Measurements from ENCODE around the gene LDLRAD4.

The LDLRAD4 gene

DNA sequence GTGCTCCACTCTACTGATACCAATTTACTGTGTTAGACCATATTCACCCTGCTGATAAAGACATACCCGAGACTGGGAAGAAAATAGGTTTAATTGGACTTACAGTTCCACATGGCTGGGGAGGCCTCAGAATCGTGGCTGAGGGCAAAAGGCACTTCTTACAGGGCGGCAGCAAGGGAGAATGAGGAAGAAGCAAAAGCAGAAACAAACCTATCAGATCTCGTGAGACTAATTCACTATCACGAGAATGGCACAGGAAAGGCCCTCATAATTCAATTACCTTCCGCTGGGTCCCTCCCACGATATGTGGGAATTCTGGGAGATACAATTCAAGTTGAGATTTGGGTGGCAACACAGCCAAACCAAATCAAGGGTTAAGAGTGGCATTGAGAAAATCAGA, 65.2 kb downstream of the LDLRAD4 start:
- no peak for DNase-seq

DNA sequence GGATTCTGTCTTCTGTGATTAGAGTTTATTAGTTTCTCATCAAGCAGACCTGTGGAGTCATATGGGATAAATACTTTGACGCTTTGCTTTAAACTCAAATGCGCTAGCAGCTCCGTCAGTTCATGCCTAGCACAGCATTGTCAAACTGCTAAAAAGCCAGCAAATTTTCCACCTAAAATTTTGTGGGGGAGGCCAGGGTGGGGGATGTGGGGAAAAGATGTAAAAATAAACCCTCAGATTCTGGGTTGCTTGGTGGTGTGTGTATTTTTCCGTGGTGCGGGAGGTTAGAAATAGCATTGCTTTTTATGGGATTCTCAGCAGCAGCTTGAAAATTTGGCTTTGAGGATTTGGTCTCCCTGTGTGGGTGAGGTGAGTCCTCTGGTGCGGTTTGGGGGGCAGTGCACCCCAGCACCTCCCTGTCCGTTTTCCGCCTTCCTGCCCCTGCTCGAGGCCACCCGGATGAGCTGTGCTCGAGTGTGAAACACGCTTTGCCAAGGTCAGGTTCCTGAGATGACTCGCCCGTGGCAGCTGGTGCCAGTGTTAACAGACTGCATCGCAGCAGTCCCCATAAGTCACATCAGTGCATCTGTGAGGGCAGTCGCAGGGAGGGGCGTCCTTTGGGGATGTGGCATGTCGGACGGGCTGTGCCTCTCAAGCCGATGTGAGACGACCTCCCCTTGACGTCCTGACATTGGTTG, 65.9 kb downstream of the LDLRAD4 start:
- DNase-seq: no peak

DNA sequence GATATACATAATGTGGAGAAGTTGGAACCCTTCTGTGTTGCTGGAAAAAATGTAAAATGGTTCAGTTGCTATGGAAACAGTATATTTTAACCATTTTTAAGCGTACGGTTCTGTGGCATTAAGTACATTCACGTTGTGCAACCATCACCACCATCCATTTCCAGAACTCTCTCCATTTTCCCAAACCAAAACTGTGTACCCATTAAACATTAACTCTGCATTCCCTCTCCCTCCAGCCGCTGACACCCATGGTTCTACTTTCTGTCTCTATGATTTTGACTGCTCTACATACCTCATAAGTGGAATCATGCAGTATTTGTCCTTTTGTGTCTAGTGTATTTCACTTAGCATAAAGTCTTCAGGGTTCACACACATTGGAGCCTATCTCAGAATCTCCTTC, 67.3 kb downstream of the LDLRAD4 start:
- no peak for DNase-seq

DNA sequence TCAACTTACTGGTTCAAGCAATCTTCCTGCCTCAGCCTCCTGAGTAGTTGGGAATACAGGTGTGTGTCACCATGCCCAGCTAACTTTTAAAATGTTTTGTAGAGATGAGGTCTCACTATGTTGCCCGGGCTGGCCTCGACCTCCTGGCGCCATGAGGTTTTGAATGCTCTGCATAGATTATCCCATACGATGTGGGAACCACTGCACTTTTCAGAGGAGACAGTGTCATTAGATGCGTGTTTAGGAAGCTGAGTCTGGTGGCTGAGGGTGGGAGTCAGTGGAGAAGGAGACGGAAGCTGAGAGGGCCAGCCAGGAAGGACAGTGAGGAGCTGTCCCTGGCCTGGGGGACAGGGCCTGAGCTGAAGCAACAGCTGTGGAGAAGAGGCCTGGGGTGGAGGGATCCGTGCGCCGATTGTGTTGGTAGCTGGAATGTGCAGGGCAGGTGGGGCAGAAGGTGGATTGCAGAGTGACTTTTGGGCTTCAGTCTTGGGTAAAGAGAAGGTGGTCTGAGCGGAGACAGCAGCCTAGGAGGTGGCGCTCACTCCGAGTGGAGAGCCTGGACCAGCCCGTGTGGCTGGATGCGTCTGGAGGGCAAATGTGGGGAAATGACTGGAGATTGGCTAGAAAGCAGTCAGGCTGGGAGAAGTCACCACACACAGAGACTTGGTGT, 68.0 kb downstream of the LDLRAD4 start:
- DNase-seq: no peak

DNA sequence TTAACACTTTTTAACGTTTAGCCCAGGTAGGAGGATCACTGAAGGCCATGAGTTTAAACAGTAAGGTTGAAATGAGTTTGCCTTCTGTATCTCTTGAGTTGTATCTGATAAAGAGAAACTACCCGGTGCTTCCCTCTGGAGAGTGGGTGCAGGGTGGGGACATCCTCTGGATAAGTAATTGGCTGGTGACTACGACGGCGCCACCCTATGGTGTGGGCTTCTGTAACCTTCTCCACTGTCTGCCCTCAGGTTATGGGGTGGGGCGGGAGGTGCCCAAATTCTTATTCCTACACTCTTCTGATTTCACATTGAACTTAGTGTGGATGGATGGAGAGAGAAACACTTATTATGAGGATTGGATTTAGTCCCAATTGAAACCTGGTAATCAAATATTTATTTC, 68.8 kb downstream of the LDLRAD4 start:
- no peak for DNase-seq

DNA sequence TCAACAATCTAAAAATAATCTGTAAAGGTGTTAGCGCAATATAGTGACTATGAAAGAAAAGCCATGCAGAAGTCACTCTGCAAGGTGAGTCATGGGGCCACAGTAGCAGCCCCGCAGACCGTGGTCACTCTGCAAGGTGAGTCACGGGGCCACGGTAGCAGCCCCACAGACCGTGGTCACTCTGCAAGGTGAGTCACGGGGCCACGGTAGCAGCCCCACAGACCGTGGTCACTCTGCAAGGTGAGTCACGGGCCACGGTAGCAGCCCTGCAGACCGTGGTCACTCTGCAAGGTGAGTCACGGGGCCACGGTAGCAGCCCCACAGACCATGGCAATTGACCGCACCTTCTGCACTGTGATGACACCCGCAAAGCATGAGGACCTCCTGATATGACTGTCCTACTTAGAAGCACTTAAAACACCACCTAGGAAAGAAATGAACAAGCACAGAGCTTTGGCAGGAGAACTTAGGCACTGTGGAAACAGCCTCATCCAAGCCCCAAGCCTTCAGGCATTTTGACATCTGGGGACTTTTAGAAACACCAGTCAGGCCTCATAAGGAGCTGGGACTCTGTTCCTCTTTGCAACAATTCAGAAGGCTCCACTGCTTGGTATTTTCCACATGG, 70.1 kb downstream of the LDLRAD4 start:
- DNase-seq: no peak

DNA sequence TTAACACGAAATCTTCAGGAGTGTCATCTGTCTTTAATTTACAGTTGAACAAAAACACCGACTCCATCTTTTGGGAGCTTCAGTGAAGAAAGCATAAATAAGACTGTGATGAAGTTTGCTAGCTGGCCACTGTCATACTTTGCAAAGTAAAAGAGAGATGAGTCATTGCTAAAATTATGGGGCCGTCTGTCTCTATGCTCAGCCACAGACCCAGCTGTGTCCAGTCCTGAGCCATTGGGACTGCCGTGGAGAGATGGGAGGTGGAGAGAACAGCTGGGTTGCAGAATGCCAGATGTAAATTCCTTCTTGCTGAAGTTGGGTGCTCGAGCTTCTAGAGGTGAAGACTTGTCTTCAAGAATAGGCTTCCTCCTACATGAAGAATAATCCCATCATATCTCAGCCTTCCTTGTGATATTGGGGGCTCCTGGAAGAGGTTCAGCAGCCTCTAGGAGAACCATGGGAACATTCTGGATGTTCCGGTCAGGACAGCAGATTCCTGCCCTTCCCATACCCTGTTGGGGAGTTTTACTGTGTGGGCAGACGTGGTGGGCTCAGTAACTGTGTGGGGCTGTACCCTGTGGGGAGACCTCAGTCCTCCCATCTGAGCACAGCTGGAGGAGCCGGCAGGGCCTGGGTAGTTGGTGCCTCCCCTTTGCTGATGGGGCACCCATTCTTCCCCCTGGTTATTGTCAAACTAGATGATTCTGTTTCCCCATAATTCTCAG, 71.1 kb downstream of the LDLRAD4 start:
- DNase-seq: no peak

DNA sequence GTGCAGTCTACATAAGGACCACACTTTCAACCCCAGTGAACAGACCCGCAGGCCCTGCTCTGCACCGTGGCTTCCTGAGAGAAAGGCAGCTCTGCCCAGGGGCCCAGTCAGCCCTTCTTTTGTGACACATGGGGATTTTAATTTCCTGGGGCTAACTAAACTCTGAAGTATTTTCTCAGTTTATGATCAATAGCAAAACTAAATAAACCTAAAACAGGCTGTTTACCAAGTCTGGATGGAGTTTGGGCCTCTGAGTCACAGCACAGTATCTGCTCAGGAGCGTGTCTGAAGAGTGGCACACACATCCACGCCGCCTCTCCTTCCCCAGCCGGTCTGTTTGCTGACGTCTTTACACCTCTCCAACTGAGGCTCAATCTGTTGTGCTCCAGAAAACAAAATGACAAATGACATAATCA, 72.3 kb downstream of the LDLRAD4 start:
- peak in 1 of 51 donors; percentile 7 for DNase-seq

DNA sequence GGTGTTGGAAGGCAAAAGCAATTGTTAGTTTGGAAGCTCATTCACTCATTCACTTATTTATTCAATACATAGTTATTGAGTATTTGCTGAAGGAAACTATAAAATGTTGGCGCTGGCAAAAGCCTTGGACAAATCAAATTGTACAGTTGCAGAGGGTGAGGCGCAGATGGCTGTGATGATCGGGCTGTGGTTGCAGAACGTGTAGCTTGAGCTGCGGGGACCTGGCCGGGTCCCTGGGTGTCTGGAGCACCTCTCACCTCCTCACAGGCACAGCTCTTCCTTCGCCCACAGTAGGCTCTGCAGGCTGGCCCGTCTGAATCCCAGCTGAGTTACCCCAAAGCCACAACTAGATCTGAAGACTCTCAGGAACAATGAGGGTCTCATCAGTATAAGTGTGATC, 72.7 kb downstream of the LDLRAD4 start:
- no peak for DNase-seq

DNA sequence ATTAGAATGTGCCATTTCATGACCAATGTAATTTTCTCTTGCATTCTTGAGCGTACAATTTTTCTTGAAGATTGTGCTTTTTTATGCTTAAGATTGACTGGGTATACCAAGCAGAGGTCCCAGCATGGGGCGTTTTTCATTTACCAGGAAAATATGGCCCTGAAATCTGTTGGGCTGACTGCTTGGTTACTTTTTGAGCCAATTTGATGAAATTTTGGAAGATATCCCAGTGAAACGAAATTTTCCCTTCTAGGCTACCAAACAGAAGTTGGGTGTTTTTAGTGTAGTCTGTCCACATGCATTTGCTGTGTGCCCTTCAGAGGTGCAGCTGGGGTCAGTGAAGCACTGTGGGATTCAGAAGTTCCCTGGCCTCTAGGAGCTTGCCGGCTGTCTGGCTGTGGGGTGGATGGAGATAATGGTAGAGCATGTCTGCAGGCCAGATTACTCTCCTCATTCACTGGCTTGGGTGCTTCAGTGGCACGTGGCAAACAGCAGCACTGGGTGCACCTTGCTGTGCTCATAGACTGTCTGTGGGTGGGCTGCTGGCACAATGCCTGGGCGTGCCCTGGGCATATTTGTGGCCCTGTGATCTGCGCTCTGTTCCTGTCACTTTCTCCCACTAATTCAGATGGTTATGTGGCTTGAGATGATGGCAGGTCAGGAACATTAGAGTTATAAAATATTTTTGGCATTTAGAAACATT, 73.3 kb downstream of the LDLRAD4 start:
- no peak for DNase-seq

DNA sequence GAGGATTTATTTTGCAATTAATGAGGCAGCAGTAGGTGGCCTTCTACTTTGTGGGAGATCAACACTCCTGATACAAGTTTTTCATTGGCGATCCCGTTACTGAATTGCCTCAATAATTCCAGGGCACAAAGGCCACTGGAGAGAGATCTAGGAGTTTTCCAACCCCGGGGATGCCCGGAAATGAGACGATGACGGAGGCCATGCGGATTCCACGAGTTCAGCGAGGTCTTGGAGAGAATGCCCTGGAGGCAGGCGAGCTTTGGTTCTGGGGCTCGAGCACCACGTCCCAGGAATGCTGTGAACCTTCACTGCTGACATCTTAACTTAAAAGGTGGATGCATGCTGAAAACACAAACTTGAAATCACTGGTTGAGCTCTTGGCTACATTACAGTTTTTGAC, 74.2 kb downstream of the LDLRAD4 start:
- no peak for DNase-seq

DNA sequence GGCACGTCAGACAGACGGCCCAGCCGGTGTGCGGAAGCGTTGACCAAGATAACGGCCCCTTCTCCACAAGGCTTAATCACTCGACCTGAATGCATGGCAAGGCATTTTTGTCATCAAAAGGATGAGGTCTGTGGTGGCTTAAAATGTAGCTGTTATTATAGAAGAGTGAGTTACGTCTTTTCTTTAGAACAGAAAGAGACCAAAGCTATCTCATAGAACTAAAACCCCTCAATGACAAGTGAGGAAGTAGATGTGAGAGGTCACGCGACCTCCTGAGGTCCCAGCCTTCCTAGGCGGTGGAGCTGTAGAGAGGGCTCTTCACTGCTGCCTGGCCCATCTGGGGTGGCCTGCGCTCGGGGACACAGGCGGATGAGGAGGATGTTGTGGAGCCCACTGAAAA, 75.7 kb downstream of the LDLRAD4 start:
- no peak for DNase-seq

DNA sequence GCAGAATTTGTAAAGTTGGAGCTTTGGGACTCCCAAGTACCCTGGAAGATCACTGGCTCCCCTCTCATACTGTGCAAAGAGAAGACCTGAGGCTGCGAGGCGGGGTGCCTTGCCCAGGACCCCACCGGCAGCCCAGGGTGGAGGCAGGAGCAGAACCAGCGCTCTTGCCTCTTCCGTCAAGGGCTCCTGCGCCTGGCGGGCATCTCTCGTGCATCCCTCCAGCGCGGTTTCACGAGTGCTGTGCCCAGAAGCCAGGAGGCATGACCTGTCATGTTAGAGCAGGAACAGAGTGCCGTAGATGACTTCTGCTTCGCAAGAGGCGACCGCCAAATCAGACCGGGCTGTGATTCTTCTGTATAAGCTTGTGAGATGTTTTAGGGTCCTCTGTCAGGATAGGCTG, 77.3 kb downstream of the LDLRAD4 start:
- DNase-seq: no peak

DNA sequence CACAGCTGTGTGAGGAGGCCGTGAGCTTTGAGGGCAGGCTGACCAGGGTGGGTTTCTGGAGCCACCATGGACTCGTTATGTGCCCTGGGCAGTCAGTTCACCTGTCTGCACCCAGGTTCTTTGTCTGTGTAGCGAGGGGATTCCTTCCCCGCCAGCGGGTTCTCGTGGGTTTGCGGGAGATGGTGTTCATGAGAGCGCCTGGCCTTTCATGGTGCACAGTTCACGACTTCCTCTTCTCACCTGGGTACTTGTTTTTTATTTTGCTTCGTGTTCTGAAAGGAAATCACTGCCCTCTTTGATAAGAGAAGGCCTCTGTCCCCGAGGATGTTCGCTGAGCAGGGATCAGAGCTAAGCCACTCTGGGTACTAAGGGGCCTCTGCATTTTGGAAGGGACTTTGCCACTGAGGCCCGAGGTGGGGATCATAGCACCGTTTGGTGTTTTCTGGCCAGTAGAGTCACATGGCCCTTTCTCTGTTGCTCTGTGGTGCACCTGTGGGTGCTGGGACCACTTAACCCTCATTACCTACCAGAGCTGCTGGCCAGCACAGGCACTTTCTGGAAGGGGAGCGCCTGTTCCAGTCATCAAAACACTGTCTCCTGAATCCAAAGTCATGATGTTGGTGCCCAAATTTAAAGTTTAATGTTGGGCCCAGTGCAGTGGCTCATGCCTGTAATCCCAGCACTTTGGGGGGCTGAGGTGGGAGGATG, 78.5 kb downstream of the LDLRAD4 start:
- no peak for DNase-seq

DNA sequence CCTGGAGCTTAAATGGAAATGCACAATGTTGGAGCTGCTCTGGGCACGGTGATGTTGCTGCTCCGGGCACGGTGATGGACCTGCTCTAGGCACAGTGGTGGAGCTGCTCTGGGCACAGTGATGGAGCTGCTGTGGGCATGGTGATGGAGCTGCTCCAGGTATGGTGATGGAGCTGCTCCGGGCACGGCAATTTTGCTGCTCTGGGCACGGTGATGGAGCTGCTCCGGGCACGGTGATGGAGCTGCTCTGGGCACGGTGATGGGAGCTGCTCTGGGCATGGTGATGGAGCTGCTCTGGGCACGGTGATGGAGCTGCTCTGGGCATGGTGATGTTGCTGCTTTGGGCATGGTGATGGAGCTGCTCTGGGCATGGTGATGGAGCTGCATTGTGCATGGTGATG, 79.7 kb downstream of the LDLRAD4 start:
- no peak for DNase-seq

DNA sequence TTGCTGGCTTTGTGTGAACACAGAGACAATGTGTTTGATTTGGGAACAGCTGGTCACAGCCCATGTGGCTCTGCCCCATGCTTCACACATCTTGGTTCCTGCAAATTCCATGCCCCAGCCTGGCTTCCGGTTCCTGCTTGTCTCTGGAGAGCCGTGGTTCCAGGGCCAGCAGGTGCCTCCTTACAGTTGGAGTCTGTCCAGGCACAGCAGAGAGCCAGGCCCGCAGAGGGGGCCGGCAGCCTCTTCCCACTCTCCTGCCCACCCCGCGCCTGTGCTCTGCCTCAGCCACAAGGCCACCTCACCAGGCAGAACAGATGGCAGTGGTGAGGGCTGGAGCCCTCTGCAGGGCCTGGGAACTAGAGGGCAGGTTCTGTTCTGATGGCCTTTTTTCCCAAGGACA, 81.5 kb downstream of the LDLRAD4 start:
- DNase-seq: no peak

DNA sequence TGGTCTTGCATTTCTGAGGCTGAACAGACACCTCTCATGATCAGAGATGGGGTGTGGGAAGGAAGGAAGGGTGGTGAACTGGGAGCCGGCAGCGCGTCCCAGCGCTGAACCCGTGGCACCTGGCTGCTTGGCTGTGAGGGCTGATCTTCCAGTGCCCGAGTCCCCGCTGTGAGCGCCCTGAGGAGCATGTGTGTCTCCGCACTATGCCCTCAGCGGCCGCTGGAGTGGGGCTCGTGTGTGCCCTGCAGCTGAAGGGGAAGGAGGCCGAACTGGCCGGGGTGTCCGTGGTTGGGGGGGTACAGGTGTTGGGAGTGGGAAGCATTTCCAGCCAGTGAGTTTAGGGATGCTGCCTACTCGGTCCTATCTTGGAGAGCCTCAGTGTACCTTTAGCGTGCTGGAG, 82.2 kb downstream of the LDLRAD4 start:
- DNase-seq: no peak

DNA sequence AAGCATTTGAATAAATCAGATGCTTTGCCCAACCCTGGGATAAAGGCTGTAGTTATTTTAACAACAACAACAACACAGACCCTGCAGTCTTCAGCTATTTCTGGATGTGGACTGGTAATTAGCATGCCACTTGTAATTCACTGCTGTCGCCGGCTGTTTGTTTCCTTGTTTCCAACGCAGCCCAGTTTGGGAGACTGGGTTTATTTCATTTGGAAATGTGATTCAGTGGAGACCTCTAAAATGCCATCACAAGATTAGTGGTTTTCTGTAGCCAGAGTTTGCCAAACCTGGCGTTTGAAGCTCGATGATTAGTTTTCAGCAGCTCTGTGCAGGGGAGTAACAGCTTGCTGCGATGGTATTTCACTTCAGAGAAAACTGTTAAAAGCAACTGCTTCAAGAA, 83.5 kb downstream of the LDLRAD4 start:
- DNase-seq: peak in 4 of 51 donors; percentile 15 to 34 (median 18)

DNA sequence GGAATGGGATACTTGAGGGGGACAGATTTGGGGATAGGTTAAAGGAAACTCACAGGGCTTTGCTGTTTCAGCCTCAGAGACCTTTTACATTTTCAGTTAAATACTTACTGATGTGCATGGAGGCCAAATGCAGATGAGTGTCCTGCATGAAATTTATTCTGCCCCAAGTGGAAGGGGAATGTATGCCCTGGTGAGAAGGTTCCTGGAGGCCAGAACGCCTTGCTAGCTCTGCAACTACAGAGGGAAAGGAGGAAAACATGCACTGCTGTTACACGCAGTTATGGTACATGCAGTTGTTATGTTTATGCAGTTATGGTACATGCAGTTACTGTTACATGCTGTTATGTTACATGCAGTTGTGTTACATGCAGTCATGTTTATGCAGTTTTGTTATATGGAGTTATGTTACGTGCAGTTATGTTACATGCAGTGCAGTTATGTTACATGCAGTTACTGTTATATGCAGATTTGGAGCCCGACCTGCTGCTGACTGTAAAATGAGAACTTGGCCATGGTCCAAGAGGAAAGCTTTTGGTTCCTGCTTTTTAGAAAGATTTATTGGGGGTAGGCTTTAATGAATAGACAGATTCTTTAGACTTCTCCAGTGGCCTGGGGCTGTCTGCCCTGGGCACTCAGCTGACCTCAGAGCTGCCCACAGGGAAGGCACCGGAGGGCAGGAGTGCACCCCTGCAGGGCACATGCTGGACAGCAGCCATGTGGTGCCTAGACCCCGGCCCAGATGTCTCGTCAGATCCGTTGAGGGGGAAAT, 84.1 kb downstream of the LDLRAD4 start:
- no peak for DNase-seq

DNA sequence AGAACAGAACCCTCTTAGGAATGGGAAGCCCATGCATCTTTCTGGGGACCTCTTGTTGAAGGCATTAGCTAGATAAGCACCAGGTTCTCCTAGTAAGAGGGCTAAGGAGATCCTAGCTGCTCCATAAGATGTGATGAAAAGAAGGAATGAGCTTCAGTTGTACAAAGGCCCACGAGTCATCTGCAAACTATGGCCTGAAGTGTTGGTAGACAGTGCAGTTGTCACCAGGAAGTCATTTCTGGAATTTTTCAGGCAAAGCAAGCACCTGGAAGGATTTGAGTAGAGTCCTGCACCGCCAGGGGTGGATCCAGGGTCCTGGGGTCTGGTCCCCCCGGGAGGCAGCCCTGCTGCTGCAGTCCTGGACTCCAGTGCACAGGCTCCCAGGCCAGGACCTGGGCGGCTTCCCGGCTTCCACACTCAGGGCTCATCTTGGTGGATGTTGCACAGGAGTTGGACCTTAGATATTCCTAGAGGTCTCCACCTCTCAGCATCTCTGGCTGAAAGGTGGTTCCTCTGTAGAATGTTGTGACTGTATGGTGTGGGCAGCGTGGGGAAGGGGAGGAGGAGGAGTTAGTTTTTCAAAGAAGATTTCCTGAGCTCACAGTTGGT, 85.3 kb downstream of the LDLRAD4 start:
- no peak for DNase-seq

All from hypothalamus (tissue), 51 donors.